Thyroid gland (tissue), 4 donors: ENCODE measurements around the gene SLC52A3. TPM values are rescaled to one million over a fixed set of nuclear protein-coding genes. Genes with fewer than 3 reads are reported as not detected.

Experiments
- DNase-seq, 2 donors: peaks; one replicate each; pipeline ENCODE4 v3.0.0-alpha.2; 2019
- H3K27ac ChIP-seq, 3 donors: fragments of 200-600 bp; sonication (generic); 1 replicate in 2 of 3; 2 replicates in 1 of 3; pipeline ENCODE4 v1.5.1; 2016 to 2019; ENCODE audit warnings: mild to moderate bottlenecking in 1 of 3, moderate library complexity in 1 of 3
- H3K27me3 ChIP-seq: fragments of 200-600 bp; sonication (generic); one replicate; pipeline ENCODE4 v1.5.1; 2019
- H3K36me3 ChIP-seq, 2 donors: fragments of 200-600 bp; sonication (generic); one replicate each; pipeline ENCODE4 v1.5.1; 2016 to 2019
- H3K4me1 ChIP-seq, 2 donors: fragments of 200-600 bp; sonication (generic); one replicate each; pipeline ENCODE4 v1.5.1; 2017 to 2019
- H3K4me3 ChIP-seq, 3 donors: fragments of 200-600 bp; sonication (generic); replicated peaks in 1 of 3; 1 replicate in 2 of 3; 2 replicates in 1 of 3; pipeline ENCODE4 v1.5.1; 2016; ENCODE audit warnings: mild to moderate bottlenecking in 1 of 3
- H3K9me3 ChIP-seq: fragments of 200-600 bp; sonication (generic); one replicate; pipeline ENCODE4 v1.5.1; 2017
- CTCF ChIP-seq, 6 experiments: fragments of 200-600 bp in 3 of 6; fragments of 450-650 bp in 3 of 6; sonication (generic) in 3 of 6; IDR thresholded peaks; one replicate each; pipeline ENCODE4 v1.5.1; 2016 to 2019; ENCODE audit warnings: antibody characterized with exemption in 6 of 6, mild to moderate bottlenecking in 2 of 6, inconsistent platforms in 1 of 6, moderate library complexity in 1 of 6
- POLR2A ChIP-seq, 2 donors: fragments of 450-650 bp; IDR thresholded peaks; one replicate each; pipeline ENCODE4 v1.6.1; 2017; ENCODE audit warnings: antibody characterized with exemption in 2 of 2, mild to moderate bottlenecking in 2 of 2, moderate library complexity in 1 of 2
- WGBS, 2 donors: methylation state at CpG; one replicate each; pipeline ENCODE4 v1.1.5; 2017; 5-methylcytosine and 5-hydroxymethylcytosine counted together
- intact Hi-C: fragments of 100-400 bp; cut with DNase I; formaldehyde crosslinking; loops from one replicate; pipeline ENCODE4 v1.15.1; 2023
- total RNA-seq, 4 donors: library from RNA; depleted of rRNA; stranded (reverse); fragments of >200 nt; gene quantifications; one replicate each; pipeline ENCODE4 v1.2.3, GENCODE V29; 2016

The SLC52A3 gene
- total RNA-seq, 4 donors from 2014 or later, result 0.24 to 2.0 (median 0.63) TPM

GRCh38 chr20:722822-723644, 45.3 kb downstream of the SLC52A3 start:
- Histone ChIP-seq H3K4me1 (peaks cover 0 to 3% of the 10 kb centered on the region in 2 donors), H3K4me3 (no peak overlapping the region), H3K36me3 (no peaks in the 10 kb centered on the region), H3K27me3 (peaks cover 2% of the 10 kb centered on the region), H3K27ac (no peak overlapping the region), H3K9me3 (no peaks in the 10 kb centered on the region)
- WGBS, 2 donors, result 80 to 81% methylated on average over 11 of the region's 11 CpGs
- intact Hi-C loops, result no loop called here
- no peak for DNase-seq
- TF ChIP-seq POLR2A (IDR thresholded peaks at IDR 0.05) (no peak), CTCF (IDR thresholded peaks at IDR 0.05) (no peak)

DNA sequence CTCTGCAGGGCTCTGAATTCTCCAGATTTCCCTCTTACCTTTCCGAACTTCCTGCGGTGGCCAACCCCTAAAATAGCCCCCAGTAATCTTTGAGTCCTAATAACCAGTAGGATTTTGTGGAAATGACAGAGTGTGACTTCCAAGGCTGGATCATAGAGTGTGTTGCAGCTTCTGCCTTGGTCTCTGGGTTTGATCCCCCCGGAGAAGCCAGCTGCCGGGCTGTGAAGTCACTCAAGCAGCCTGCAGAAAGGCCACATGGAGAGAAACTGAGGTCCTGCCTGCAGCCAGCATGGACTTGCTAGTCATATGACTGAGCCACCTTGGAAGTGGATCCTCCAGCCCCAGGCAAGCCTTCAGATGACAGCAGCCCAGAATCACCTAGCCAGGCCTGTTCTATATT, 46.4 kb downstream of the SLC52A3 start:
- no peaks in the 10 kb centered on the region for H3K4me1 ChIP-seq
- no peak for DNase-seq
- H3K36me3 ChIP-seq, result no peaks in the 10 kb centered on the region
- TF ChIP-seq POLR2A (IDR thresholded peaks at IDR 0.05), result no peak
- TF ChIP-seq CTCF (IDR thresholded peaks at IDR 0.05), result no peak
- no peak overlapping the region for H3K27ac ChIP-seq
- no peak overlapping the region for H3K4me3 ChIP-seq
- WGBS, 2 donors, result 79 to 91% methylated on average over 4 of the region's 4 CpGs
- no peaks in the 10 kb centered on the region for H3K27me3 ChIP-seq
- intact Hi-C loops, result no loop called here
- H3K9me3 ChIP-seq, result no peaks in the 10 kb centered on the region

DNA sequence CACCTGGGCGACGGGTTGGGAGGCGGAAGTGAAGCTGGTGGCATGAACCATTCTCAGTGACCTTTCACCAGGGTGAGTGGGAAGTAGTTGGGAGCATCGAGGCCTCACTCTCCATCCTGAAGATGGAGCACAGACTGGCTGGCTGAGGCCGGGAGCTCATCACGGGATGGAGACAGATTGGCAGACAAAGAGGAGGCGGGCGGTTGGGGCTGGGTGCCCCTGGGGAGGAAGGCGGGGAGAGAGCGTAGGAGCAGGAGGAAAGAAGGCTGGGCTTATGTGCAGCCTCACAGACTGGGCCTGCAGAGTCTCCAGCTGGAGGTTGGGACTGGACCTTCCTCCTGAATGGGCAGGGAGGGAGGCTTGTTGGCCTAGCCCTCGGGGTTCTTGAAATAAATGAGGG, 48.5 kb downstream of the SLC52A3 start:
- no peaks in the 10 kb centered on the region for H3K27me3 ChIP-seq
- DNase-seq, result no peak

GRCh38 chr20:719068-719467, 49.2 kb downstream of the SLC52A3 start:
- intact Hi-C loops, result no loop called here

More for the DNA sequence above, 48.5 kb downstream of the SLC52A3 start:
- H3K27ac ChIP-seq, result no peak overlapping the region
- H3K4me1 ChIP-seq, result no peaks in the 10 kb centered on the region
- no peaks in the 10 kb centered on the region for H3K36me3 ChIP-seq
- no peak overlapping the region for H3K4me3 ChIP-seq
- TF ChIP-seq POLR2A (IDR thresholded peaks at IDR 0.05), result no peak
- TF ChIP-seq CTCF (IDR thresholded peaks at IDR 0.05), result no peak
- WGBS, 2 donors, result 68 to 71% methylated on average over 11 of the region's 11 CpGs
- intact Hi-C loops, result no loop called here
- H3K9me3 ChIP-seq, result no peaks in the 10 kb centered on the region

More at GRCh38 chr20:719068-719467, 49.2 kb downstream of the SLC52A3 start:
- Histone ChIP-seq H3K4me1 (no peaks in the 10 kb centered on the region), H3K36me3 (no peaks in the 10 kb centered on the region), H3K4me3 (no peak overlapping the region), H3K27me3 (no peaks in the 10 kb centered on the region), H3K27ac (no peak overlapping the region), H3K9me3 (no peaks in the 10 kb centered on the region)
- WGBS, 2 donors, result 83 to 92% methylated on average over 3 to 5 of the region's 5 CpGs
- TF ChIP-seq CTCF (IDR thresholded peaks at IDR 0.05) (no peak), POLR2A (IDR thresholded peaks at IDR 0.05) (no peak)
- no peak for DNase-seq
